Stimulated activated CD8-positive, alpha-beta memory T cell treated with anti-CD3 and anti-CD28 coated beads, Interleukin-2, amount 100 ng/mL, for 48 hours (primary cell): ENCODE data around the gene MEP1A.
"Not testable (repeated sequence)": the region's sequence is repeated elsewhere in the genome, so short reads cannot be mapped to it uniquely, and the experiment has no call there.

ENCODE experiments used
- DNase-seq, 2 donors: peaks; one replicate each; pipeline ENCODE4 v3.0.0-alpha.2; 2020; ENCODE audit warnings: low read depth in 2 of 2

MEP1A gene

GRCh38 chr6:46834257-46834916 lies 41.2 kb downstream of the MEP1A start:
- not testable (repeated sequence) for DNase-seq

- DNase-seq = not testable (repeated sequence)
These were observed 41.8 kb downstream of the MEP1A start for GRCh38 chr6:46834991-46835390.

GRCh38 chr6:46838033-46838432 lies 44.8 kb downstream of the MEP1A start:
- no peak for DNase-seq

GRCh38 chr6:46842252-46842846 lies 49.2 kb downstream of the MEP1A start:
- DNase-seq = not testable (repeated sequence)

GRCh38 chr6:46845126-46845525 lies 51.9 kb downstream of the MEP1A start:
- DNase-seq = no peak

GRCh38 chr6:46848684-46849360 lies 55.6 kb downstream of the MEP1A start:
- peak; percentile 48 to 60 for DNase-seq

GRCh38 chr6:46849361-46849690 lies 56.1 kb downstream of the MEP1A start:
- no peak for DNase-seq

- no peak for DNase-seq
These were observed 57.6 kb downstream of the MEP1A start for GRCh38 chr6:46850792-46851191.

GRCh38 chr6:46851576-46851975 lies 58.4 kb downstream of the MEP1A start:
- not testable (repeated sequence) for DNase-seq

- DNase-seq = not testable (repeated sequence)
These were observed 62.8 kb downstream of the MEP1A start for GRCh38 chr6:46855966-46856365.

GRCh38 chr6:46862381-46862780 lies 69.2 kb downstream of the MEP1A start:
- no peak for DNase-seq

GRCh38 chr6:46863791-46864190 lies 70.6 kb downstream of the MEP1A start:
- DNase-seq = no peak

- DNase-seq = no peak
These were observed 72.0 kb downstream of the MEP1A start for GRCh38 chr6:46865221-46865620.

GRCh38 chr6:46867411-46867810 lies 74.2 kb downstream of the MEP1A start:
- no peak for DNase-seq

GRCh38 chr6:46876126-46876525 lies 82.9 kb downstream of the MEP1A start:
- no peak for DNase-seq

GRCh38 chr6:46879003-46879402 lies 85.8 kb downstream of the MEP1A start:
- DNase-seq = no peak

GRCh38 chr6:46882645-46883044 lies 89.5 kb downstream of the MEP1A start:
- DNase-seq = no peak

- DNase-seq = no peak
These were observed 94.8 kb downstream of the MEP1A start for GRCh38 chr6:46888031-46888430.

- no peak for DNase-seq
These were observed 95.4 kb downstream of the MEP1A start for GRCh38 chr6:46888578-46888977.
